NCI-H226 (cell line): ENCODE results near the gene PLAAT3.
"Not testable (repeated sequence)": the region's sequence is repeated elsewhere in the genome, so short reads cannot be mapped to it uniquely, and the experiment has no call there.

Source experiments
- DNase-seq: peaks from one replicate; pipeline ENCODE4 v3.0.0-alpha.2; 2015

Gene PLAAT3

DNA sequence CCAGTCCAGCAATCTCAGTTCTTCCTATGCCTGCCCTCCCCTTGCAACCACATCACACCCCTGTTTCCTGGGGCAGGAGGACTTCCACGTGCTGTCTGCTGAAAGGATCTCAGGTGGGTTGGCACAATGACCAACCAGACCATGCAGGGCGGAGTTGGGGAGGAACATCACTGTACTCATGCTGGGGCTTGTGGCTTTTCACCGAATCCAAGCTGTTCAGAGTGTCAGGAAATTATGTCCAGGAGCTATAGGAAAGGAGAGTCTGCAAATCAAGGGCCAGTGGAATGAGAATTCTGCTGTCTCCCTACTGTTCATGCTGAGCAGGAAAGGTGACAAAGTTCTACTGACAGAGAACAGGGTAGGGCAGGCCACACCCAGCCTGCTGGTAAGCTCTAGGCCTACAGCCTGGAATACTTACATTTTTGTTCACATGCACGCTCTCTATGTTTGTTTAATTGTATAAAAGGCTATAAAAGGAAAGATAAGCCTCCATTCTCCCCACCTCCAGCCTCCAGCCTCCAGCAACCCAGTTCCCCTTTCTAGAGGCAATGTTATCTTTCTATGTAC lies 49.4 kb downstream of the PLAAT3 start:
- peak; percentile 61 for DNase-seq

DNA sequence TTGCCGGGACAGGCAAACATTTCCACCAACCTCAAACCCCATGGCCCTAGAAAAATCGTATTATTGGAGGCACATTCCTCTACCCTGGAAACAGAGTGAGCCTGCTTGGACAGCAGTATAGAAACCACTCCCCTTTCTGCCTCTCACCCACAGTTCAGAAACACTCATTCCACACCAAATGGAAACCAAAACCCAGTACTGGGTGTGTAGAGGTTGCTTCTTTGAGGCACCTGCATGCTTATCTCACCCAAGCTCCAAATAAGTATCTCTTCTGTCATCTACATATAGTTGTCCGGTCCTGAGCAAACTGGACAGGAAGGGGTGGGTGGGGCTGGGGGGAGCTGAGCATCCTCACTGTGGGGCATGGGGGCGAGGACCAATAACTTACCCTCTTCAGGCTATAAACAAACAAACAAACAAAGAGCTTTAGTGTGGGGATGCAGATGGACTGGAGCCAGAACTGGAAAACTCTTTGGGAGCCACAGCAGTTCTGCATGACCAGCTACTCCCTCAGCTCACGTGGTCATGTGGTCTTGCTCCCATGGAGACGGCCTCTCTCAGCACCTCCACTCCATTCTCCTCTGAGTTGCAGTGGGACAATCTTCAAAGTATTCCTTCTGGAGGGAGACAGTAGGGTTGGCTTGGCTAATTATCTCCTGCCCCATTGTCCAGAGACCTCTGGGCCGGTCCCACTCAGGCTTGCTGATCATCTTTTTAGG lies 50.0 kb downstream of the PLAAT3 start:
- DNase-seq, result no peak

DNA sequence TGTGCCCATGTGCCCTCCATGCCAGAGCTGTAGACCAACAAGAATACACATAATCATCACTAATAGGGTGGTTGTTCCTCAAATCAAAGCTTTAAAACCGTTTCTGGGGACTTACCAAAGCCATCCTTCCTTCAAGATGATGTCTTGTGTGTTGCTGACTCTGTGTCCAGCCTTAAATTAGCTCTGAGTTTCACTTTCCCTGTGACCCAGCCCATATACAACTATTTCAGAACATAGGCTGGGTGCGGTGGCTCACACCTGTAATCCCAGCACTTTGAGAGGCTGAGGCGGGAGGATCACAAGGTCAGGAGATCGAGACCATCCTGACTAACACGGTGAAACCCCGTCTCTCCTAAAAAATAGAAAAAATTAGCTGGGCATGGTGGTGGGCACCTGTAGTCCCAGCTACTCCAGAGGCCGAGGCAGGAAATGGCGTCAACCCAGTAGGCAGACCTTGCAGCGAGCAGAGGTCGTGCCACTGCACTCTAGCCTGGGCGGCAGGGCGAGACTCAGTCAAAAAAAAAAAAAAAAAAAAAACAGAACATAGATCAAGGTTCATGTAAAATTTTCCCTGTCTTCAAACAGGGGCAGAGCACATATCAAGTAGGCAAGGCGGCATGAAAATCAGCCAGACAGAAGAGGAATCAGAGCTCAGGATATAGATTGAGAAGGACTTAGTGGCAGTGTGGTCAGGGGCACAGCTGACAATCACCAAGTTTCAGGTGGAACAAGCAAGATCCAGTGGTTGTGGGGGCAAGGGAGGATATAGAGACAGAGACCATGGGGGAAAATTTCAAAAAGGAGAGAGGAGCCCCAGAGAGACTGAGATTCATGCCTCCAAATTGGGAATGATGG lies 50.8 kb downstream of the PLAAT3 start, which contains the start of gene PLAAT2:
TSS of gene PLAAT2 (minus strand) at position 179 of the 855 bp plus-strand sequence. CDS start at position 124, 55 bp downstream.
- no peak for DNase-seq

DNA sequence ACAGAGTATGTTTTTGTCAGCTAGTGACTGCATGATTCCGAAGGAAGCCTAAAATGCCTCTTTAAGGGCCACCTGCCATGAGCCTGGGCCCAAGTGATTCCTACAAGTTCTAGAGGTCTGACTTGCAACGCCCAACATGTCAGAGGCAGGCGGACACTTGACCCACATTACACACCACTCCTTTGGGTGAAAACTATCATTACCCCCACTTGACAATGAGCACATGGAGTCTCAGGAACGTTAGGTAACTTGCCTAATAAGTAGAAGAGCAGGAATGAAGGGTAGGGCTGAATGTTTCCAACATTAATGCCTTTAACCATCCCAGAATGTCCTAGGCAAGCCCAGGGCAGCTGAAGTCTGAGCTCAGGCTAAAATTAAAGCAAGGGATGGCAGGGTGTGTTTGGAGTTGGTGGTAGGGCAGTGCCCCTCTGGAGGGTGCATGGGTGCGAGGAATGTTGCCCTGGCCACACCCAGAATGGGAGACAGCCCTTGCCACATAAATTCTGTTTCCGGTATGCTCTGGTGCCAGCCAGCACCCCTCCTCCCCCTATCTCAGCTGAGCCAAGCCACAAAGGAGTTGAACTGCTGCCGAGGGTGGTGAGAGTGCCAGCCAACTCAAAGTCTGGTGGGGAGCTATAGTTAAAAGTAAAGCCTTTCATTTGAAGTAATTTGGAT lies 53.6 kb downstream of the PLAAT3 start:
- DNase-seq, result peak; percentile 76

DNA sequence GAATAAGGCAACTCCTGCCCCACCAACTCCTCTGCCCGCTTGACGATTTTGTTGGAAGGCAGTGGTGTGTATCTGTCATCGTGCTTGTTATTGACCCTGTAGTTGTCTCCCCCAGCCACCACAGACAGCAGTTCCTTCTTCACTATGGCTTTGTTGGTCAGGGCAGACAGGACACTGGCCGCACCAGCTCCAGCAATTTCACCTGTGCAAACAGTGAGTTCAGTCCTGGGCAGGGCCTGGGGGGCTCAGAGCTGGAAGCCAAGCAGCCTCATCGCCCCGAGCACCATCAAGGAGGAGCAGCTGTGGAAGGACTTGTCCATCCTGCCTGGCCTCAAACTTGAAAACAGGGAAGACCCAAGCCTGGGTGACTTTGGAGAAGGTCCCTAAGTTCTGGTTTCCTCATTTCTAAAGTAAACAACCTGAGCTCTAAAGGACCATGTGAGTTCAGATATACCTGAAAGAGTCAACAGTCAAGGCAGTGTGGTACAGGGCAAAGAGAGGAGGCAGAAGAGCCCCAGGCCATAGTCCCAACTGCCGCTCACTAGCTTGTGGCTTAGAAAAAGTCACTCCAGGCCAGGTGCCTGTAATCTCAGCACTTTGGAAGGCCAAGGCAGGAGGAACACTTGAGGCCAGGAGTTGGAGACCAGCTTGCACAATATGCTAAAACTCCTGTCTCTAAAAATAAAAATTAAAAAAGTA lies 55.6 kb downstream of the PLAAT3 start:
- no peak for DNase-seq

DNA sequence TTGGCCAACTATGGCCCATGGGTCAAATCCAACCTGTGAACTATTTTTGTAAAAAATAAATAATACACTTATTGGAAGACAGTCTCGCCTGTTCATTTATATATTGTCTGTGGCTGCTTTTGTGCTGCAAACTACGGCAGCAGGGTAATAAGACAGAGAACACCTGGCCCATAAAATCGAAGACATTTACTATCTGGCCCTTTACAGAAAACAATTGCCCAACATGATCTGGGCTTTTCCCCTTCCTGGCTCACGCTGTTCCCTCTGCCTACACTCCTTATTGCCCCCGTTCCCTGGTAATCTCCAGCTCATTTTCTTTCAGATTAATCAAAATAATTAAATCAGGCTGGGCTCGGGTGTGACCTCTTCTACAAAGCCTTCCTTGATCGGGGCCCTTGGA lies 56.7 kb downstream of the PLAAT3 start:
- no peak for DNase-seq

DNA sequence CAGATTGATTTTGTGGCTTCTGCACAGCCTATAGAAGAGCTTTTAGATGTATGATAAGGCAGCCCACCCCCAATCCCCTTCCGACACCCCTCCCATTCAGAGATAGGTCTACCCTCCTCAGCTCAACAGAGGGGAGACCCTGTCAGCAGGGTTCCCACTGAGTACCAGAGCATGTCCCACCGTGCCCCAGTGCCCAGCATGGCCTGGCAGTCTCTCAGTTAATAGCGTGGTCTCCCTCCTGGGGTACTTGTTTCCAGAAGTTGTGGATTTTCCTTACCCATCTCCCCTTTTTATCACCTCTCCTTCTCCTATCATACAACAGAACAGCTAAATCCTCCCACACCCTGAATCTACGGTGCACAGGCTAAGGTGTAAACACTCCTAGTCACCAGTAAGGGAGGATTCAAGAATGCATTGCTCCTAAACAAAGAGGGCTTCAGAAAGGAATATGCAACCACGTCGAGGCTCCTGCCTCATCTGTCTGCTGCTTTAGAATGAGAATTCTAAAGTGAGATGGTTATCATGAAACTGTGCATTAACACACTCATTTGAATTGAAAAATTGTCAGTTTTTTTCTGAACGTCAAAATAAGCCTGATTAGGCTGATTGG lies 57.7 kb downstream of the PLAAT3 start:
- DNase-seq, result no peak

DNA sequence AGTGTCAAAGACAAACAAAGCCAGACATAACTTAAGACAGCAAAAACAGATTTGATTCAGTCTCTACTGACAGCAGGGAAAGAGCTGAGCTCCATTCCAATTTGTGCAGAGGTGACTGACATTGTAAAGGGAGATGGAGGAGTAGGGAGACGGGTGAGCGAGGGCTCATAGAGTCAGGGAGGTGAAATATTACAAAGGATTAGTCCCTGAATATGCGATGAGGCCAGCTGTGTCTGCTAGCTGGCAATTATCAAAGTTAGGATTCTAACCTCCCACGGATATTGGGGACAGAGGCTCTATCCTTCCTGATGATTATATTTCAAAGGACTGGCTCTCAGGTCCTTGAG lies 59.4 kb downstream of the PLAAT3 start:
- DNase-seq, result no peak

DNA sequence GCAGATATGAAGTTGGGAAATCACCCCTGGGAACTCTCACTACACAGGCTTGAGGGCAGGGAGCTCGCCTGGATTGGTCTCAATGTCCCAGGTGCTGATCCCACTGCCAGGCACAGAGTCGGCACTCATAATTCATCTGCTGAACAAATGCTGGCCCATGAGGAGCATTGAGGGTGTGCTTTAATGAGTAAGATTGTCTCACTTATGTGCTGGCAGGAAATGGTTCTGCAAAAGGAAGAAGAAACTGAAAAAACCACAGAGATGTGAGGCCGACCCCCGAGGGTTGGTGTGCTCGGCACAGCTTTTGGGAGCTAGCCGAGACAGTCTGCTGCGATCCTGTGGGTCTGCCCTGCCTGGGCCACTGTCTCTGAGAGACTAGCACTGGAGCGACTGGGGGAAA lies 60.5 kb downstream of the PLAAT3 start:
- DNase-seq, result peak; percentile 27

DNA sequence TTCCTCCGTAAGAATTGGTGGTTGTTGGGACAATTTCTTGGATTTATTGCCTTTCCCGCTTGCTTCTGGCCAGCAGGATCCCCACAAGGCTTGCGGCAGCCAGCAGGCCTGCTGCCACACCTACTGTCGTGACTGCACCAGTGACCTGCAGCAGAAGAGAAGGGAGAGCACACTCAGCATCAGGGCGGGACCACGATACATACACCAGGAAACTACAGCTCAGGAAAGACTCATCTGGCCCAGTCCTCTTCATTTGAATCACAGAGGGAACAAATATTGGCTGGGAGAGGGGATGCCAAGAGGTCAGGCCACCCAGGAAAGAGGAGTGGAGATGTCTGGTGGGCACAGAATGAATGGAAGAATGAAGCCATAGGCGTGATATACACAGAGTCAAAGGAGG lies 61.3 kb downstream of the PLAAT3 start:
- DNase-seq, result no peak

DNA sequence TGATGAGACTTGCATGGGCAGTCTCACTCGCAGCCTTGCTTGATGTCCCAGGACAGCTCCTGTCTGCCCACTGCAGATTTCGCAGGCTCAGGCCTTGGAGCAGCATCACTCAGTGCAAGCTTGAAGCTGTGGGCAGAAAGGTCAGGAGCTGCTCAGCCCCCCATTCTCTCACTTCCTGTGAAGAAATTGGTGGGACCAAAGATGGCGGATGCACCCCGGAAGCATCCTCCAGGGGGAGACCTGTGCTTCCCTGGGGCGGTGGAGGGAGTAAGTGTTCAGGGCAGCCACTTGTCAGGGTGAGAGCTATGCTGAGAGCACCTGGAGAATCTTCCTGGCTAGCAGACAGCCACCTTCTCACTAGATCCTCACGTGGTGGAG lies 62.4 kb downstream of the PLAAT3 start:
- DNase-seq, result no peak

DNA sequence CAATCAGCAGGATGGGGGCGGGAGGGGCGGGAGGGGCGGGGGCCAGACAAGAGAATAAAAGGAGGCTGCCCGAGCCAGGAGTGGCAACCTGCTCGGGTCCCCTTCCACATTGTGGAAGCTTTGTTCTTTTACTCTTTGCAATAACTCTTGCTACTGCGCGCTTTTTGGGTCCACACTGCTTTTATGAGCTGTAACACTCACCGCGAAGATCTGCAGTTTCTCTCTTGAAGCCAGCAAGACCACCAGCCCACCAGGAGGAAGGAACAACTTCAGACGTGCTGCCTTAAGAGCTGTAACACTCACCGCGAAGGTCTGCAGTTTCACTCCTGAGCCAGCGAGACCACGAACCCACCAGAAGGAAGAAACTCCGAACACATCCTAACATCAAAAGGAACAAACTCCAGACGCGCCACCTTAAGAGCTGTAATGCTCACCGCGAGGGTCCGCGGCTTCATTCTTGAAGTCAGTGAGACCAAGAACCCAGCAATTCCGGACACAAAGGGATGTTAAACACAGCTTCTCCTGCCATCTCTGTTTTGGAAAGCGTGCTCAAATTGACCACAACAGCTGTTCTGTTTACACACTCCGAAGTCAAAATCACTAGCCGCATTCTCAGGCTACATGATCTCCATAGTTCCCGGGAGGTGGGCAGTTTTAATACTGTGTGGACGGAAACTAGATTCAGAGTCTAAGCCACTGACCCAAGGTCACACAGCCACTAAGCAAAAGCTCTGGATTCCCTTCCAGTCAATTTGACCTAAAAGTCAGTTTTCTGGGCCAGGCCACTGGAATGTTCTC lies 62.9 kb downstream of the PLAAT3 start:
- DNase-seq, result no peak

DNA sequence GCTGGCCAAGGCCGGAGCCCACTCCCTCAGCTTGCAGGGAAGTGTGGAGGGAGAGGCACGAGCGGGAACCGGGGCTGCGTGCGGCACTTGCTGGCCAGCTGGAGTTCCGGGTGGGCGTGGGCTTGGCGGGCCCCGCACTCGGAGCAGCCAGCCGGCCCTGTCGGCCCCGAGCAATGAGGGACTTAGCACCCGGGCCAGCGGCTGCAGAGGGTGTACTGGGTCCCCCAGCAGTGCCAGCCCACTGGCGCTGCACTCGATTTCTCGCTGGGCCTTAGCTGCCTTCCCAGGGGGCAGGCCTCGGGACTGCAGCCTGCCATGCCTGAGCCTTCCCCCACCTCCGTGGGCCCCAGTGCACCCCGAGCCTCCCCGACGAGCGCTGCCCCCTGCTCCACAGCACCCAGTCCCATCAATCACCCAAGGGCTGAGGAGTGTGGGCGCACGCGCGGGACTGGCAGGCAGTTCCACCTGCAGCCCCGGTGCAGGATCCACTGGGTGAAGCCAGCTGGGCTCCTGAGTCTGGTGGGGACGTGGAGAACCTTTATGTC lies 64.0 kb downstream of the PLAAT3 start:
- DNase-seq, result not testable (repeated sequence)

DNA sequence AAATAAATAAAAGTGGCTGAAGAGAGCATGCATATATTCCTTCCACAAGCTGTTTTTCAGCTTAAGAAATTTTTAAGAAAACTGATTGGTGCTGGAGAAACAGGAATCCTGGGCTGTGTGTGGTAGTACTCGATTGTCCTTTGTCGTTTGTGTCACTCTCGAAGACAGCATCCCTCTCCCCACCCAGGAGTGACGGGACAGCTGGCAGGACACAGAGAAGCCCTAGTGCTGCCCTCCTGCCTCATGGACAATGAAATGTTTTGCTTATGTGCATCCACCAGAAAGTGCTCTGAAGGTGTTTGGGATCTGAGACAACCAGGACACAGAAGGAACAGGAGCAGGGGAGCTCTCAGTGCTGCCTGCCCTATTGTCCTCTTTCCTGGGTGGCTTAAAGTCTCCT lies 64.8 kb downstream of the PLAAT3 start:
- DNase-seq, result no peak

DNA sequence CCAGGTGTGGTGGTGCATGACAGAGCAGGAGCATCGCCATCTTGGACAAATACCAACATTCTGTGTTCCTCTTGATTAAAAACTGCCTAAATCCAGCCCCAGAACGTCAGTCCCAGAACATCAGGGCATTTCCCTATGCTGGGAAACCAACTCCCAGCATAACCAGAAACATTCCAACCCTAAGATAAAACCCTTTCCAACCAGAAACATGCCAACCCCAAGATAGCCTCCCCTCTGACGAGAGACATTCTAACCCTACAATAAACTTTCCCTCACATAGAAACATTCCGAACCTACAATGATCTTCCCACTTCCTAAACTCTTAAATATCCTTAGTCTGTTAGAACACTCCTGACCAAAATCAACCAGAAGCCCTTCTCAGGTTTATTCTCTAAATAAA lies 66.1 kb downstream of the PLAAT3 start:
- no peak for DNase-seq

DNA sequence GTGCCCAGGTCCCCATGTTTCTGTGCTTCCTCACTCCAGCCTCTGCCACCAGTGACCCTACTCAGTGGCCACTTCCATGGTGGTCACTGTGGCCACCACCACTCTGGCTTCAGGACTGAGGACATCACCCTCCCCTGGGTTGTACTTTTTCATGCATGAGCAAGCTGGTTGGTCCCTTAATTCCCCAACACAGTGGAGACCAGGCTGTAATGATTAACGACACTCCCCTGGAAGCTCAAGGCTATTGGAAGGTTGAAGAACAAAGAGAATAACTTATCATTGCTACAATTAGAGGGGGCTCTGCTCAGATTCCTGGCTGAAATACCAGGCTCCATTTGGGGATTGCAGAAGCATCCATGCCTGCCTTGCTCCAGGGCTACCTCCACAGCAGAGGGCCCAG lies 67.2 kb downstream of the PLAAT3 start:
- DNase-seq, result no peak

DNA sequence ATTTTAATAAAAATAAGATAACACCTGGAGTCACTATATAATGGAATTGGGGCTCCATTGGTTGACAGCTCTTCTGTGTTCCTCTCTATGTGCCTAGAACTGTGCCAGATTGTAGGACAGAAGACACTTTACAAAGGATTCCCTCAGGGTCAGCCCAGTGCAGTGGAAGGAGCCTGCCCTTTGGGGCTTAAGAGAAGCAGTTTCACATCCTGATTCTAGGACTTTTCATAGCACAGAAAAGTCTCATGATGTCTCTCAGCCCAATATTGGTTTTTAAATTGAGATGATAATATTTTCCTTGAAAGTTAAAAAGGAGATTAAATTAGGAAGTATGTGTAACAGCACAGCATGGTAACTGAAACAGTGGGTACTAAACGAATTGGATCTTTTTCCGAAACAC lies 70.5 kb downstream of the PLAAT3 start:
- no peak for DNase-seq

DNA sequence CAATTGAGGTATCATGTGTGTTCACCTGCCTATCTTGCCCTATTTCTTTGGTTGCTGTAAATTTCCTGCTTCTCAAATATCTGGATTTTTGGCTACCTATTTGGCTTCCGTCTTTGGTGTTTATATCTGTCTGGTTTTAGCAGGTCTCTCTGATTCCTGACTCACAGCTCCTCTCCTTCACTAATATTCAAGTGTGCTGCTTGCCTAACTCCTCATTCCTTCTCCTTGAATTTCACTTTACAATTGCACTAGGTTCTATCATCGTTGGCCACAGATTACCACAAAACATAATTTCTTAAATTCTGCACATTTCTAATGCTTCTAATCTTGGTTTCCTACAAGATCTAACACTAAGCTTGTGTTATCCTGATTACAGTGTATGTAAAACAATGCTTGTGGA lies 71.7 kb downstream of the PLAAT3 start:
- not testable (repeated sequence) for DNase-seq

DNA sequence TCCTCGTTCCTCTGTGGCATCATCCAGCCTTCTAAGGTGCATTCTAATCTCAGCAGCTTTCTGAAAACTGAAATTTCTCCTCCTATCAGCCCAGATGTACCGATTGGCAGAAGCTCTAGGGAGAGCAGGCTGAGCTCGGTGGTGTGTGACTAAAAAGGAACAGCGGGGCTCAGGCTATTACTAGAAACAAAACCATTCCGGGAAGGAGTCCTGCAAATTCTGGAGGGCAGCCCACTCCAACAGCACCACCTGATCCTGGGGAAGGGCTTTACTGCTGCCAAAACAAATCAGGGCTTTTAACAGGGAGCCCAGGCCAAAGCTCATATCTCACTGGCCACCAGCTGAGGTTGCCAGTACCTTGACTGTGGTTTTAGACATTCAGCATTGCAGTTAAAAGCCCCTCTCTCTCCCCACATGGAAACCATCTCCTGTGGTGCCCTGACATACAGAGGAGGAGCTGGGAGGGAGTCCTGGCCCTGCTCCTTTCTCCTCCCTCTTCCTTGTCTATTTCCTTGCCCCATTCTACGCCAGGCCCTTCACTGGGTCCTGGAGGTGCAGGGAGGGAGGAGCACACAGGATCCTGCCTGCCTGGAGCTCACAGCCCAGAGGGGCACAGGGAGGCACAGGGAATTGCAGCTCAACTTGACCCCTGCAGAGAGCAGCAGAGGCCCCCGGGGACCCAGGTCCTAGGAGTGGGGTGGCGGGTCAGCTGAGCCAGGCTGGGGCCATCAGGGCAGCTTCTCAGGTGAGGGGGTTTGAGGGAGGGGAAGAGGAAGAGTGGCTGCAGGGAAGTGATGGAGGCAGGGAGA lies 76.7 kb downstream of the PLAAT3 start:
- DNase-seq, result no peak

DNA sequence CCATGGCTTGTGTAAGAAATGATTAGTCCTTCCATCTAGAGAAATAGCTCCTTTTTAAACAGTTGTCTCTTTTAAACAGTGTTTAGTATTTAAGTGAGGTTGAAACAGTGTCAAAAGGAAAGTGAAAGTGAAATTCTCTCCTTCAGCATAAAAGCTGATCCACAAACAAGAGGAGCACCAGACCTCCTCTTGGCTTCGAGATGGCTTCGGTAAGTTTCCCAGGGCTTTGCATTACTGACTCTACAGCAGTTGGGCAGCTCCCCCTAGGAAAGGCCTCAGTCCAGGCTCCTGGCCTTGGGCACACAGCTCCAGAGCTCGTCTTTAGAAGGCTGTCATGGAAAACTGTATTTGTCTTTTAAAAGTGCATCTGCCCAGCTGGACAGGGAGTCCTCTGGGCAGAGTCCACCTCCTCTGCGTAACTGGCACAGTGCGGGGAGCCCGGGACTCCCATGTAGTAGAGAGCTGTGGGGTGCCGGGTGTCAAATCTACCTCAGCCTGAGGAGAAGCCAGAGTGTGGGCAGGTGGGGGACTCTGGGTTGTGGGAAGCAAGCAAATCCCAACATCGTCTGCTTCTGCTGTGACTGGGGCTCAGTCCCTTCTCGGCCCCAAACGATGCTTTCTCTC lies 77.5 kb downstream of the PLAAT3 start, which contains the start of gene PLAAT4:
TSS of gene PLAAT4 (plus strand) at position 140 of the 624 bp plus-strand sequence. CDS start at position 201, 61 bp downstream.
- DNase-seq, result no peak
